NT2/D1 (cell line): ENCODE measurements around the gene ZNF547.

Experiments
- SUZ12 ChIP-seq: IDR thresholded peaks from 2 replicates; pipeline ENCODE4 v1.6.1; 2011; ENCODE audit not compliant: insufficient read length, insufficient read depth; ENCODE audit errors: extremely low read depth
- YY1 ChIP-seq: IDR thresholded peaks from 2 replicates; pipeline ENCODE4 v1.6.1; 2011; ENCODE audit not compliant: insufficient read length, insufficient read depth
- ZNF274 ChIP-seq: IDR thresholded peaks from 2 replicates; pipeline ENCODE4 v1.6.1; 2011; ENCODE audit warnings: mild to moderate bottlenecking, low read depth, low read length

GRCh38 chr19:57320180-57321084, 42.9 kb upstream of the ZNF547 start, which contains the start of gene ZNF543:
- TF ChIP-seq YY1 (no peak), SUZ12 (no peak), ZNF274 (no peak)
